CD14-positive monocyte (primary cell): ENCODE measurements around the gene MFN2. TPM values are rescaled to one million over a fixed set of nuclear protein-coding genes. Genes with fewer than 3 reads are reported as not detected.
"Not testable (repeated sequence)": the region's sequence is repeated elsewhere in the genome, so short reads cannot be mapped to it uniquely, and the experiment has no call there.

Source experiments
- DNase-seq, 3 donors: peaks; one replicate each; pipeline ENCODE4 v3.0.0-alpha.2; 2011 to 2022
- H2AFZ ChIP-seq: 2 replicates; pipeline ENCODE4 v1.6.0; 2012; ENCODE audit warnings: mild to moderate bottlenecking, low read depth, low read length, inconsistent platforms; ENCODE audit not compliant: insufficient read depth, poor library complexity, severe bottlenecking
- H3K27ac ChIP-seq, 2 donors: 1 replicate in 1 of 2; 2 replicates in 1 of 2; pipeline ENCODE4 v1.5.1; 2012 to 2013; ENCODE audit warnings: low read length in 2 of 2, control low read depth in 1 of 2, inconsistent platforms in 1 of 2, low read depth in 1 of 2, mild to moderate bottlenecking in 1 of 2
- H3K27me3 ChIP-seq, 2 donors: one replicate each; pipeline versions ENCODE4 v1.6.0 to v1.6.1; 2011 to 2013; ENCODE audit warnings: low read length in 2 of 2; ENCODE audit not compliant: control insufficient read depth in 2 of 2, insufficient read depth in 2 of 2
- H3K36me3 ChIP-seq, 2 donors: replicated peaks in 1 of 2; 1 replicate in 1 of 2; 2 replicates in 1 of 2; pipeline versions ENCODE4 v1.5.1 to v1.6.1; 2012 to 2013; ENCODE audit warnings: low read length in 2 of 2, control low read depth in 1 of 2, inconsistent platforms in 1 of 2, mild to moderate bottlenecking in 1 of 2; ENCODE audit not compliant: insufficient read depth in 2 of 2, control insufficient read depth in 1 of 2
- H3K4me1 ChIP-seq, 2 donors: 1 replicate in 1 of 2; 2 replicates in 1 of 2; pipeline versions ENCODE4 v1.5.1 to v1.6.1; 2012 to 2013; ENCODE audit warnings: low read length in 2 of 2, control low read depth in 1 of 2, inconsistent platforms in 1 of 2, mild to moderate bottlenecking in 1 of 2, moderate library complexity in 1 of 2; ENCODE audit not compliant: insufficient read depth in 2 of 2, control insufficient read depth in 1 of 2
- H3K4me2 ChIP-seq: replicated peaks from 2 replicates; pipeline ENCODE3; 2012; ENCODE audit warnings: low read length, moderate library complexity, mild to moderate bottlenecking; ENCODE audit not compliant: poor library complexity, severe bottlenecking; ENCODE audit errors: extremely low read depth
- H3K4me3 ChIP-seq, 3 experiments: fragments of 200-600 bp in 1 of 3; sonication (generic) in 1 of 3; replicated peaks in 1 of 3; 1 replicate in 2 of 3; 2 replicates in 1 of 3; pipeline ENCODE4 v1.5.1; 2011 to 2013; ENCODE audit warnings: low read length in 3 of 3, mild to moderate bottlenecking in 3 of 3, control low read depth in 2 of 3, low read depth in 2 of 3, inconsistent platforms in 1 of 3, moderate library complexity in 1 of 3
- H3K79me2 ChIP-seq: 2 replicates; pipeline ENCODE4 v1.6.0; 2012; ENCODE audit warnings: mild to moderate bottlenecking, control low read depth, inconsistent platforms, low read length, moderate library complexity; ENCODE audit not compliant: insufficient read depth
- H3K9ac ChIP-seq: 2 replicates; pipeline ENCODE4 v1.6.0; 2017; ENCODE audit warnings: low read length, mild to moderate bottlenecking; ENCODE audit not compliant: insufficient read depth, poor library complexity, severe bottlenecking
- H3K9me3 ChIP-seq, 2 donors: replicated peaks in 1 of 2; 1 replicate in 1 of 2; 2 replicates in 1 of 2; pipeline versions ENCODE4 v1.5.1 to v1.6.1; 2012 to 2013; ENCODE audit warnings: low read length in 2 of 2, control low read depth in 1 of 2; ENCODE audit not compliant: control insufficient read depth in 1 of 2, insufficient read depth in 1 of 2
- H4K20me1 ChIP-seq: 2 replicates; pipeline ENCODE4 v1.6.0; 2012; ENCODE audit warnings: mild to moderate bottlenecking, low read length, control low read depth, moderate library complexity; ENCODE audit not compliant: insufficient read depth
- H3K27ac Mint-ChIP-seq, 7 donors: one replicate each; pipeline ENCODE4 v1.8.0; 2020; ENCODE audit warnings: mild to moderate bottlenecking in 7 of 7, mixed read lengths in 7 of 7, moderate library complexity in 6 of 7, inconsistent platforms in 2 of 7
- H3K27me3 Mint-ChIP-seq, 3 donors: one replicate each; pipeline ENCODE4 v1.8.0; 2021 to 2022; ENCODE audit warnings: low read depth in 3 of 3, mild to moderate bottlenecking in 3 of 3, mixed read lengths in 3 of 3, moderate library complexity in 3 of 3, inconsistent platforms in 1 of 3
- H3K36me3 Mint-ChIP-seq, 2 donors: one replicate each; pipeline ENCODE4 v1.8.0; 2020; ENCODE audit warnings: mixed read lengths in 2 of 2, inconsistent platforms in 1 of 2, mild to moderate bottlenecking in 1 of 2
- H3K4me1 Mint-ChIP-seq: one replicate; pipeline ENCODE4 v1.8.0; 2020; ENCODE audit warnings: mild to moderate bottlenecking, mixed read lengths
- H3K4me3 Mint-ChIP-seq, 2 donors: one replicate each; pipeline ENCODE4 v1.8.0; 2020; ENCODE audit warnings: mild to moderate bottlenecking in 2 of 2, mixed read lengths in 2 of 2, moderate library complexity in 1 of 2
- H3K9me3 Mint-ChIP-seq, 7 donors: one replicate each; pipeline ENCODE4 v1.8.0; 2020 to 2022; ENCODE audit warnings: mixed read lengths in 7 of 7, mild to moderate bottlenecking in 6 of 7, moderate library complexity in 6 of 7, inconsistent platforms in 2 of 7
- CTCF ChIP-seq: fragments of 200-600 bp; IDR thresholded peaks from one replicate; pipeline ENCODE4 v1.8.0; 2022; ENCODE audit warnings: antibody characterized with exemption, mild to moderate bottlenecking
- WGBS: methylation state at CpG from one replicate; pipeline ENCODE4 v1.1.5; 2013; ENCODE audit warnings: missing lambda C conversion rate; ENCODE audit not compliant: insufficient coverage; 5-methylcytosine and 5-hydroxymethylcytosine counted together
- intact Hi-C, 2 donors: fragments of 100-400 bp; cut with micrococcal nuclease; formaldehyde crosslinking; loops; one replicate each; pipeline versions ENCODE4 v1.15.0 to v1.15.1; 2023
- polyA plus RNA-seq, 3 donors: library from polyadenylated mRNA; depleted of rRNA in 1 of 3; unstranded in 2 of 3; stranded (reverse) in 1 of 3; fragments of 300-500 nt in 2 of 3; fragments of >200 nt in 1 of 3; fragmentation: Illumina TruSeq in 2 of 3; gene quantifications; 1 replicate in 2 of 3; 2 replicates in 1 of 3; pipeline ENCODE4 v1.2.3, GENCODE V29; 2012 to 2021

Gene MFN2
- polyA plus RNA-seq, 3 donors: 26.3 to 35.8 (median 30.3) TPM

- peak within 1 kb of the TSS; percentile 89 for H3K4me2 ChIP-seq
- WGBS: under 1% methylated on average over 46 of the region's 55 CpGs
- H3K4me3 ChIP-seq: peak within 1 kb of the TSS; percentile 57 to 87 (median 72)
- intact Hi-C loops: loop anchor here in 1 of 2 donors (5.0 kb wide), 1 partner anchor 43 kb away; no protein-coding TSS in a partner anchor
- Mint-ChIP-seq H3K4me1 (peaks cover 45% of the 10 kb centered on the region), H3K9me3 (no peaks in the 10 kb centered on the region), H3K27ac (peak within 1 kb of the TSS; percentile 75 to 90 (median 88)), H3K36me3 (peaks cover 0 to 22% of the 10 kb centered on the region in 2 donors), H3K27me3 (peaks cover 0 to 5% (median 0%) of the 10 kb centered on the region in 3 donors), H3K4me3 (peak within 1 kb of the TSS; percentile 83 to 89)
- peak within 1 kb of the TSS; percentile 60 to 84 for H3K27ac ChIP-seq
- peak; percentile 57 to 76 (median 61) for DNase-seq
- peaks cover 30 to 39% of the 10 kb centered on the region in 2 donors for H3K4me1 ChIP-seq
- no peak for TF ChIP-seq CTCF
- no peaks in the 10 kb centered on the region for H3K27me3 ChIP-seq
- H4K20me1 ChIP-seq: peaks cover 17% of the 10 kb centered on the region
- H3K36me3 ChIP-seq: peaks cover 2 to 6% of the 10 kb centered on the region in 2 donors
- H3K9ac ChIP-seq: peak within 1 kb of the TSS; percentile 81
- H2AFZ ChIP-seq: peak within 1 kb of the TSS; percentile 95
- no peaks in the 10 kb centered on the region for H3K9me3 ChIP-seq
- H3K79me2 ChIP-seq: peaks cover 13% of the 10 kb centered on the region
These were observed 45.8 kb upstream of the MFN2 start, which contains the start of gene PLOD1 for GRCh38 chr1:11934302-11935056. Gene PLOD1 (plus strand): TSS chr1:11934717. CDS start chr1:11934780, 63 bp downstream.

GRCh38 chr1:11935057-11935412 lies 45.2 kb upstream of the MFN2 start:
- H3K79me2 ChIP-seq: peaks cover 13% of the 10 kb centered on the region
- peak overlapping the region; percentile 81 for H3K9ac ChIP-seq
- H4K20me1 ChIP-seq: peaks cover 20% of the 10 kb centered on the region
- peak overlapping the region; percentile 89 for H3K4me2 ChIP-seq
- peak overlapping the region; percentile 57 to 87 (median 72) for H3K4me3 ChIP-seq
- DNase-seq: no peak
- H3K36me3 ChIP-seq: peaks cover 2 to 8% of the 10 kb centered on the region in 2 donors
- intact Hi-C loops: no loop called here
- Mint-ChIP-seq H3K27ac (peak overlapping the region; percentile 75 to 90 (median 88)), H3K9me3 (no peaks in the 10 kb centered on the region), H3K27me3 (peaks cover 0 to 5% (median 0%) of the 10 kb centered on the region in 3 donors), H3K36me3 (peaks cover 0 to 27% of the 10 kb centered on the region in 2 donors), H3K4me1 (peaks cover 40% of the 10 kb centered on the region), H3K4me3 (peak overlapping the region; percentile 83 to 89)
- no peaks in the 10 kb centered on the region for H3K9me3 ChIP-seq
- 0% methylated on average over 1 of the region's 2 CpGs for WGBS
- TF ChIP-seq CTCF: no peak
- H3K27me3 ChIP-seq: no peaks in the 10 kb centered on the region
- peak overlapping the region; percentile 95 for H2AFZ ChIP-seq
- peak overlapping the region; percentile 60 to 84 for H3K27ac ChIP-seq
- peaks cover 25 to 35% of the 10 kb centered on the region in 2 donors for H3K4me1 ChIP-seq

- H3K27me3 ChIP-seq, H3K9me3 Mint-ChIP-seq, H3K27me3 Mint-ChIP-seq, H3K9ac ChIP-seq, intact Hi-C loops, H3K4me2 ChIP-seq, H3K27ac Mint-ChIP-seq, DNase-seq, H2AFZ ChIP-seq, H3K4me3 Mint-ChIP-seq, H3K4me3 ChIP-seq, H3K9me3 ChIP-seq, H3K27ac ChIP-seq: not testable (repeated sequence)
- Histone ChIP-seq H3K36me3 (peaks cover 2 to 15% of the 10 kb centered on the region in 2 donors), H4K20me1 (peaks cover 27% of the 10 kb centered on the region), H3K4me1 (peaks cover 19 to 29% of the 10 kb centered on the region in 2 donors), H3K79me2 (peaks cover 13% of the 10 kb centered on the region)
- 98% methylated on average over 8 of the region's 10 CpGs for WGBS
- peaks cover 0 to 33% of the 10 kb centered on the region in 2 donors for H3K36me3 Mint-ChIP-seq
- H3K4me1 Mint-ChIP-seq: peaks cover 35% of the 10 kb centered on the region
These were observed 44.5 kb upstream of the MFN2 start for GRCh38 chr1:11935733-11936132.
